Naive thymus-derived CD4-positive, alpha-beta T cell (primary cell): ENCODE data around the gene PCED1B. TPM values are rescaled to one million over a fixed set of nuclear protein-coding genes. Genes with fewer than 3 reads are reported as not detected.
A peak's percentile ranks its signal among the peaks of the same experiment; 100 is the strongest.

Experiments used
- ATAC-seq: fragments of 150-1000 bp; cut with Tn5 transposase; 2 replicates; pipeline ENCODE4 v1.10.0; 2021; ENCODE audit warnings: mild to moderate bottlenecking, moderate library complexity
- CTCF ChIA-PET: fragments of 350-600 bp; sonication (Branson Sonifier 250); formaldehyde crosslinking; loops from one replicate; lab custom pipeline; 2021; ENCODE audit warnings: antibody characterized with exemption; lab: Charles Lee
- POLR2A ChIA-PET: fragments of 350-600 bp; sonication (Branson Sonifier 250); formaldehyde crosslinking; loops from one replicate; lab custom pipeline; 2021; ENCODE audit warnings: antibody characterized with exemption, inconsistent platforms; lab: Charles Lee
- DNase-seq, 9 donors: peaks; one replicate each; pipeline versions ENCODE4 v3.0.0 to v3.0.0-alpha.2; 2020 to 2022; ENCODE audit warnings: mixed read lengths in 1 of 9
- H3K27ac ChIP-seq: one replicate; pipeline ENCODE4 v1.7.0; 2013; ENCODE audit warnings: mild to moderate bottlenecking, low read depth, low read length, moderate library complexity
- H3K27me3 ChIP-seq, 2 donors: one replicate each; pipeline ENCODE4 v1.7.0; 2013; ENCODE audit warnings: low read length in 2 of 2, mild to moderate bottlenecking in 2 of 2, moderate library complexity in 2 of 2; ENCODE audit not compliant: control insufficient read depth in 2 of 2, insufficient read depth in 2 of 2
- H3K36me3 ChIP-seq, 3 experiments: 1 replicate in 2 of 3; 2 replicates in 1 of 3; pipeline ENCODE4 v1.7.0; 2013; ENCODE audit warnings: low read length in 3 of 3, mild to moderate bottlenecking in 3 of 3, moderate library complexity in 1 of 3; ENCODE audit not compliant: insufficient read depth in 3 of 3, control insufficient read depth in 2 of 3
- H3K4me1 ChIP-seq, 2 donors: one replicate each; pipeline ENCODE4 v1.7.0; 2013; ENCODE audit warnings: low read length in 2 of 2, mild to moderate bottlenecking in 2 of 2, moderate library complexity in 1 of 2; ENCODE audit not compliant: control insufficient read depth in 2 of 2, insufficient read depth in 2 of 2
- H3K4me3 ChIP-seq: 2 replicates; pipeline ENCODE4 v1.7.0; 2013; ENCODE audit warnings: mild to moderate bottlenecking, low read length
- H3K9me3 ChIP-seq, 3 experiments: 1 replicate in 2 of 3; 2 replicates in 1 of 3; pipeline ENCODE4 v1.7.0; 2013; ENCODE audit warnings: low read length in 3 of 3; ENCODE audit not compliant: control insufficient read depth in 2 of 3
- H3K27ac Mint-ChIP-seq, 9 donors: one replicate each; pipeline ENCODE4 v1.8.0; 2020 to 2022; ENCODE audit warnings: mixed read lengths in 9 of 9, mild to moderate bottlenecking in 8 of 9, moderate library complexity in 5 of 9, inconsistent platforms in 2 of 9
- H3K27me3 Mint-ChIP-seq, 5 donors: one replicate each; pipeline ENCODE4 v1.8.0; 2021 to 2022; ENCODE audit warnings: mixed read lengths in 5 of 5, mild to moderate bottlenecking in 1 of 5
- H3K36me3 Mint-ChIP-seq, 5 donors: one replicate each; pipeline ENCODE4 v1.8.0; 2020 to 2022; ENCODE audit warnings: mixed read lengths in 5 of 5, mild to moderate bottlenecking in 3 of 5, inconsistent platforms in 1 of 5
- H3K4me1 Mint-ChIP-seq, 7 donors: one replicate each; pipeline ENCODE4 v1.8.0; 2020 to 2022; ENCODE audit warnings: mixed read lengths in 7 of 7, mild to moderate bottlenecking in 3 of 7, inconsistent platforms in 1 of 7
- H3K4me3 Mint-ChIP-seq, 10 donors: one replicate each; pipeline ENCODE4 v1.8.0; 2020 to 2022; ENCODE audit warnings: mild to moderate bottlenecking in 10 of 10, mixed read lengths in 10 of 10, moderate library complexity in 6 of 10, inconsistent platforms in 2 of 10
- H3K9me3 Mint-ChIP-seq, 11 donors: one replicate each; pipeline ENCODE4 v1.8.0; 2020 to 2022; ENCODE audit warnings: mixed read lengths in 11 of 11, mild to moderate bottlenecking in 4 of 11, inconsistent platforms in 1 of 11, moderate library complexity in 1 of 11
- intact Hi-C, 2 donors: fragments of 100-400 bp; cut with micrococcal nuclease; formaldehyde crosslinking; loops; one replicate each; pipeline ENCODE4 v1.15.1; 2023
- polyA plus RNA-seq, 2 donors: library from polyadenylated mRNA; unstranded; fragments of 300-500 nt; fragmentation: Illumina TruSeq; gene quantifications; one replicate each; pipeline ENCODE4 v1.2.3, GENCODE V29; 2021
- total RNA-seq, 6 experiments: library from RNA in 5 of 6; stranded (reverse) in 5 of 6; gene quantifications; 1 replicate in 5 of 6; 2 replicates in 1 of 6; pipeline ENCODE4 v1.2.3 and lab custom pipeline; 2021 to 2026

Gene PCED1B
- total and polyA plus RNA-seq, 7 experiments from 2014 or later = 41.4 to 147 (median 94.3) TPM

GRCh38 chr12:47224563-47225133 lies 145.2 kb downstream of the PCED1B start:
- H3K27ac Mint-ChIP-seq = peak overlapping the region; percentile 14 to 99 (median 89)
- H3K27me3 ChIP-seq = no peaks in the 10 kb centered on the region
- H3K4me1 ChIP-seq = peaks cover 51 to 54% of the 10 kb centered on the region in 2 donors
- no peak overlapping the region for H3K4me3 ChIP-seq
- CTCF ChIA-PET = no interaction called here
- H3K9me3 Mint-ChIP-seq = peaks cover 0 to 1% (median 0%) of the 10 kb centered on the region in 11 donors
- intact Hi-C loops = loop anchor here in 1 of 2 donors (1.0 kb wide), 1 partner anchor 14 kb away; no protein-coding TSS in a partner anchor
- POLR2A ChIA-PET = interaction anchor here (1.2 to 1.6 kb wide), 2 partner anchors 9 to 15 kb away, joined by 3 to 6 read pairs; no protein-coding TSS in a partner anchor
- no peak for DNase-seq
- no peaks in the 10 kb centered on the region for H3K27me3 Mint-ChIP-seq
- H3K4me3 Mint-ChIP-seq = peak overlapping the region; percentile 33 to 93 (median 72)
- no peak for ATAC-seq
- no peaks in the 10 kb centered on the region for H3K9me3 ChIP-seq
- peak overlapping the region; percentile 66 for H3K27ac ChIP-seq
- H3K36me3 ChIP-seq = peaks cover 3 to 37% (median 4%) of the 10 kb centered on the region in 3 experiments
- peaks cover 14 to 77% (median 55%) of the 10 kb centered on the region in 5 donors for H3K36me3 Mint-ChIP-seq
- H3K4me1 Mint-ChIP-seq = peaks cover 54 to 89% (median 75%) of the 10 kb centered on the region in 7 donors

GRCh38 chr12:47225356-47225755 lies 145.9 kb downstream of the PCED1B start:
- H3K9me3 Mint-ChIP-seq = peaks cover 0 to 1% (median 0%) of the 10 kb centered on the region in 11 donors
- H3K27ac ChIP-seq = peak overlapping the region; percentile 66
- no peak for DNase-seq

GRCh38 chr12:47226199-47226598 lies 146.8 kb downstream of the PCED1B start:
- ChIA-PET CTCF (interaction anchor here (0.7 to 1.1 kb wide), 5 partner anchors 12 to 171 kb away, joined by 3 to 4 read pairs (median 3); no protein-coding TSS in a partner anchor), POLR2A (interaction anchor here (0.7 to 1.6 kb wide), 9 partner anchors 8 to 142 kb away, joined by 3 to 10 read pairs (median 3); no protein-coding TSS in a partner anchor)
- DNase-seq (no peak), ATAC-seq (no peak)
- H3K4me1 ChIP-seq = peaks cover 43 to 51% of the 10 kb centered on the region in 2 donors
- Mint-ChIP-seq H3K4me3 (peak overlapping the region in 8 of 10 donors; percentile 1 to 93 (median 44)), H3K27me3 (no peaks in the 10 kb centered on the region), H3K9me3 (peaks cover 0 to 1% (median 0%) of the 10 kb centered on the region in 11 donors), H3K4me1 (peaks cover 49 to 86% (median 73%) of the 10 kb centered on the region in 7 donors), H3K27ac (peak overlapping the region in 7 of 9 donors; percentile 46 to 99 (median 76)), H3K36me3 (peaks cover 20 to 81% (median 53%) of the 10 kb centered on the region in 5 donors)
- no peak overlapping the region for H3K4me3 ChIP-seq
- intact Hi-C loops = loop anchor here in 1 of 2 donors (1.0 kb wide), 1 partner anchor 10 kb away; no protein-coding TSS in a partner anchor
- H3K27me3 ChIP-seq = no peaks in the 10 kb centered on the region
- H3K9me3 ChIP-seq = no peaks in the 10 kb centered on the region
- peak overlapping the region; percentile 66 for H3K27ac ChIP-seq
- H3K36me3 ChIP-seq = peaks cover 7 to 48% (median 8%) of the 10 kb centered on the region in 3 experiments

More at GRCh38 chr12:47225356-47225755, 145.9 kb downstream of the PCED1B start:
- H3K4me1 Mint-ChIP-seq = peaks cover 52 to 86% (median 72%) of the 10 kb centered on the region in 7 donors
- peak overlapping the region in 9 of 10 donors; percentile 32 to 93 (median 73) for H3K4me3 Mint-ChIP-seq
- H3K36me3 ChIP-seq = peaks cover 4 to 42% (median 6%) of the 10 kb centered on the region in 3 experiments
- peak overlapping the region; percentile 1 to 99 (median 88) for H3K27ac Mint-ChIP-seq
- H3K36me3 Mint-ChIP-seq = peaks cover 15 to 77% (median 51%) of the 10 kb centered on the region in 5 donors
- ChIA-PET CTCF (interaction anchor here (0.7 to 1.1 kb wide), 3 partner anchors 13 to 172 kb away, joined by 3 to 4 read pairs (median 3); no protein-coding TSS in a partner anchor), POLR2A (interaction anchor here (0.9 to 1.6 kb wide), 5 partner anchors 9 to 141 kb away, joined by 3 to 6 read pairs (median 3); no protein-coding TSS in a partner anchor)
- intact Hi-C loops = loop anchor here in 1 of 2 donors (1.0 kb wide), 1 partner anchor 13 kb away; no protein-coding TSS in a partner anchor
- no peaks in the 10 kb centered on the region for H3K27me3 ChIP-seq
- H3K4me1 ChIP-seq = peaks cover 48 to 52% of the 10 kb centered on the region in 2 donors
- H3K4me3 ChIP-seq = no peak overlapping the region
- H3K27me3 Mint-ChIP-seq = no peaks in the 10 kb centered on the region
- H3K9me3 ChIP-seq = no peaks in the 10 kb centered on the region
- ATAC-seq = no peak

- intact Hi-C loops = no loop called here
- Mint-ChIP-seq H3K27ac (peak overlapping the region in 5 of 9 donors; percentile 59 to 88 (median 68)), H3K36me3 (peaks cover 28 to 82% (median 56%) of the 10 kb centered on the region in 5 donors), H3K27me3 (no peaks in the 10 kb centered on the region), H3K9me3 (peaks cover 0 to 8% (median 2%) of the 10 kb centered on the region in 11 donors), H3K4me1 (peaks cover 43 to 81% (median 72%) of the 10 kb centered on the region in 7 donors), H3K4me3 (peak overlapping the region in 5 of 10 donors; percentile 14 to 93 (median 29))
- peaks cover 30 to 37% of the 10 kb centered on the region in 2 donors for H3K4me1 ChIP-seq
- H3K4me3 ChIP-seq = no peak overlapping the region
- no peaks in the 10 kb centered on the region for H3K9me3 ChIP-seq
- no peak overlapping the region for H3K27ac ChIP-seq
- POLR2A ChIA-PET = interaction anchor here (0.6 to 1.9 kb wide), 4 partner anchors 9 to 227 kb away, joined by 3 to 14 read pairs (median 6); no protein-coding TSS in a partner anchor
- no peaks in the 10 kb centered on the region for H3K27me3 ChIP-seq
- ATAC-seq = no peak
- H3K36me3 ChIP-seq = peaks cover 7 to 61% (median 7%) of the 10 kb centered on the region in 3 experiments
- DNase-seq = no peak
- CTCF ChIA-PET = interaction anchor here (0.6 to 1.6 kb wide), 4 partner anchors 13 to 182 kb away, joined by 3 to 9 read pairs (median 4); no protein-coding TSS in a partner anchor
Measured at GRCh38 chr12:47228802-47229201, 149.4 kb downstream of the PCED1B start.

GRCh38 chr12:47231456-47231855 lies 152.0 kb downstream of the PCED1B start:
- Histone ChIP-seq H3K9me3 (peaks cover 0 to 18% (median 0%) of the 10 kb centered on the region in 3 experiments), H3K4me3 (no peak overlapping the region), H3K36me3 (peaks cover 5 to 82% (median 22%) of the 10 kb centered on the region in 3 experiments), H3K27ac (no peak overlapping the region), H3K4me1 (peaks cover 16 to 21% of the 10 kb centered on the region in 2 donors), H3K27me3 (no peaks in the 10 kb centered on the region)
- Mint-ChIP-seq H3K36me3 (peaks cover 28 to 87% (median 67%) of the 10 kb centered on the region in 5 donors), H3K4me3 (peak overlapping the region in 2 of 10 donors; percentile 25 to 46), H3K4me1 (peaks cover 28 to 77% (median 55%) of the 10 kb centered on the region in 7 donors), H3K27ac (peak overlapping the region in 8 of 9 donors; percentile 4 to 85 (median 47)), H3K9me3 (peaks cover 0 to 20% (median 7%) of the 10 kb centered on the region in 11 donors), H3K27me3 (no peaks in the 10 kb centered on the region)
- POLR2A ChIA-PET = interaction anchor here (0.8 to 0.9 kb wide), 2 partner anchors 14 to 15 kb away, joined by 3 to 5 read pairs; no protein-coding TSS in a partner anchor
- intact Hi-C loops = no loop called here
- CTCF ChIA-PET = interaction anchor here (0.6 kb wide), 1 partner anchor 81 kb away, joined by 7 read pairs; no protein-coding TSS in a partner anchor
- ATAC-seq (no peak), DNase-seq (no peak)
